ENCODE data around the gene SPTSSA.

The SPTSSA gene

GRCh38 chr14:34502545-34503225 lies 40.6 kb upstream of the SPTSSA start:
- Histone ChIP-seq H3K27ac (ENCODE audit: low read length) (no peak overlapping the region), H3K4me2 (ENCODE audit: low read depth, low read length) (no peak overlapping the region)
- TF ChIP-seq EZH2phosphoT487 (IDR thresholded peaks at IDR 0.05; ENCODE audit: low read length): no peak
- TF ChIP-seq CTCF (IDR thresholded peaks at IDR 0.05; ENCODE audit: low read length): no peak
- TF ChIP-seq EZH2 (optimal IDR thresholded peaks at IDR 0.05; ENCODE audit: low read depth, low read length): no peak

GRCh38 chr14:34502001-34502400 lies 40.0 kb upstream of the SPTSSA start:
- Histone ChIP-seq H3K79me2 (ENCODE audit: low read length) (no peaks in the 10 kb centered on the region), H4K20me1 (ENCODE audit: insufficient read depth, low read length) (no peaks in the 10 kb centered on the region), H3K4me2 (ENCODE audit: low read depth, low read length) (no peak overlapping the region), H3K27me3 (replicated peaks; ENCODE audit: insufficient read depth, low read length) (no peaks in the 10 kb centered on the region), H3K36me3 (replicated peaks; ENCODE audit: insufficient read depth, low read length) (no peaks in the 10 kb centered on the region), H3K9ac (ENCODE audit: low read length) (no peak overlapping the region), H3K9me3 (replicated peaks; ENCODE audit: insufficient read depth, low read length) (no peaks in the 10 kb centered on the region), H3K9me2 (replicated peaks; ENCODE audit: insufficient read depth, low read length) (no peaks in the 10 kb centered on the region), H3K27ac (ENCODE audit: low read length) (no peak overlapping the region), H2AFZ (ENCODE audit: low read length) (no peak overlapping the region), H3F3A (ENCODE audit: insufficient read depth, low read length) (no peaks in the 10 kb centered on the region), H3K4me1 (ENCODE audit: low read length) (no peaks in the 10 kb centered on the region), H3K4me3 (ENCODE audit: low read length) (no peak overlapping the region)
- no peak for TF ChIP-seq CTCF (IDR thresholded peaks at IDR 0.05; ENCODE audit: low read length)
- no peak for TF ChIP-seq EZH2phosphoT487 (IDR thresholded peaks at IDR 0.05; ENCODE audit: low read length)
- TF ChIP-seq EZH2 (optimal IDR thresholded peaks at IDR 0.05; ENCODE audit: low read depth, low read length): no peak
- no peak for DNase-seq

More at GRCh38 chr14:34502545-34503225, 40.6 kb upstream of the SPTSSA start:
- H3K79me2 ChIP-seq (ENCODE audit: low read length): no peaks in the 10 kb centered on the region
- H4K20me1 ChIP-seq (ENCODE audit: insufficient read depth, low read length): no peaks in the 10 kb centered on the region
- no peaks in the 10 kb centered on the region for H3F3A ChIP-seq (ENCODE audit: insufficient read depth, low read length)
- H3K9me2 ChIP-seq (replicated peaks; ENCODE audit: insufficient read depth, low read length): no peaks in the 10 kb centered on the region
- no peaks in the 10 kb centered on the region for H3K36me3 ChIP-seq (replicated peaks; ENCODE audit: insufficient read depth, low read length)
- H3K4me3 ChIP-seq (ENCODE audit: low read length): no peak overlapping the region
- no peaks in the 10 kb centered on the region for H3K4me1 ChIP-seq (ENCODE audit: low read length)
- no peak overlapping the region for H3K9ac ChIP-seq (ENCODE audit: low read length)
- no peak for DNase-seq
- no peak overlapping the region for H2AFZ ChIP-seq (ENCODE audit: low read length)
- H3K27me3 ChIP-seq (replicated peaks; ENCODE audit: insufficient read depth, low read length): no peaks in the 10 kb centered on the region
- H3K9me3 ChIP-seq (replicated peaks; ENCODE audit: insufficient read depth, low read length): no peaks in the 10 kb centered on the region

- Histone ChIP-seq H3K4me3 (ENCODE audit: low read length) (no peak overlapping the region), H3K36me3 (replicated peaks; ENCODE audit: insufficient read depth, low read length) (no peaks in the 10 kb centered on the region), H3F3A (ENCODE audit: insufficient read depth, low read length) (no peaks in the 10 kb centered on the region), H3K9me2 (replicated peaks; ENCODE audit: insufficient read depth, low read length) (no peaks in the 10 kb centered on the region), H3K9ac (ENCODE audit: low read length) (no peak overlapping the region), H3K9me3 (replicated peaks; ENCODE audit: insufficient read depth, low read length) (no peaks in the 10 kb centered on the region), H3K4me2 (ENCODE audit: low read depth, low read length) (no peak overlapping the region), H4K20me1 (ENCODE audit: insufficient read depth, low read length) (no peaks in the 10 kb centered on the region), H3K27ac (ENCODE audit: low read length) (no peak overlapping the region), H3K27me3 (replicated peaks; ENCODE audit: insufficient read depth, low read length) (no peaks in the 10 kb centered on the region), H3K4me1 (ENCODE audit: low read length) (no peaks in the 10 kb centered on the region), H3K79me2 (ENCODE audit: low read length) (no peaks in the 10 kb centered on the region), H2AFZ (ENCODE audit: low read length) (no peak overlapping the region)
- TF ChIP-seq CTCF (IDR thresholded peaks at IDR 0.05; ENCODE audit: low read length): no peak
- no peak for TF ChIP-seq EZH2 (optimal IDR thresholded peaks at IDR 0.05; ENCODE audit: low read depth, low read length)
- TF ChIP-seq EZH2phosphoT487 (IDR thresholded peaks at IDR 0.05; ENCODE audit: low read length): no peak
- DNase-seq: no peak
Observed at GRCh38 chr14:34501004-34501580, 39.1 kb upstream of the SPTSSA start.

Measured in MM.1S (cell line).